NCI-H526 treated with DMSO at 0.1 percent for 48 hours (cell line): Measurements from ENCODE around the gene YTHDC2.

ENCODE experiments used
- DNase-seq: peaks from one replicate; lab custom pipeline; 2025; lab: John Stamatoyannopoulos, UW

The YTHDC2 gene

DNA sequence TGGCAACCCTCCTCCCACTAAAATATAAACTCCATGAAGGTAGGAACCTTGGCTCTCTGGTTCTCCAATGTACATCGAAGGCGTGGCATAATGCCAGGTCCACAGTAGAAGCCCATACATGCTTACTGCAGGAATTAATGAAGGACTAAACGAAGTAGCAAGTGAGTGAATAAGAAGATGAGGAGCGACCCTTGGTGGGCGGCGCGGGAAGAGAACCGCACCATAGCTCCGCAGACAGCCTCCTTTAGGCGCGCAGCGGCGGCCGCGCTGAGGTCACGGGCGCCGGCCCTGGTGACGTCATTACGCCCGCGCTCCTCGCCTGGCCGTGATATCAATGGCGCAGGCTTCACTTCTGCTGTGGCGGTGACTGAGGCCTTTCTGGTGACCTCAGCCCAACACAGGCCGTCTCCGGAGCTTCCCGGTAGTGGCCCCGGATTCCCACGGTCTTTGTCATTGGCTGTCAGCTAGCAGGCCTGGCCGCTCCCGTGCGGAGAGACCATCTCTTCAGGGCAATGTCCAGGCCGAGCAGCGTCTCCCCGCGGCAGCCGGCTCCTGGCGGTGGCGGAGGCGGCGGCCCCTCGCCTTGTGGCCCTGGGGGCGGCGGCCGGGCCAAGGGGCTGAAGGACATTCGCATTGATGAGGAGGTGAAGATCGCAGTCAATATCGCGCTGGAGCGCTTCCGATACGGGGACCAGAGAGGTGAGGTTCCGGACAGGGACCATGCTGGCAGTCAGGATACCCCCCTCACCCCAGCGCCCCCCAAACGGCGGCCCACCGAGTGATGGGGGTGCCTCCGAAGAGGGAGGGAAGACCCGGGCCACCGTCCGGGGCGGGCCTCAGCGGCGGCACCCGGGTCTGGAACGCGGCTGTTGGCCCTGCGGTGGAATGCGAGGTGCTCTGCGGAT, at the start of gene YTHDC2:
Gene YTHDC2 (plus strand): TSS at position 311 of the 905 bp plus-strand sequence. CDS start 202 bp downstream, at position 513.
- DNase-seq: peak; percentile 69

DNA sequence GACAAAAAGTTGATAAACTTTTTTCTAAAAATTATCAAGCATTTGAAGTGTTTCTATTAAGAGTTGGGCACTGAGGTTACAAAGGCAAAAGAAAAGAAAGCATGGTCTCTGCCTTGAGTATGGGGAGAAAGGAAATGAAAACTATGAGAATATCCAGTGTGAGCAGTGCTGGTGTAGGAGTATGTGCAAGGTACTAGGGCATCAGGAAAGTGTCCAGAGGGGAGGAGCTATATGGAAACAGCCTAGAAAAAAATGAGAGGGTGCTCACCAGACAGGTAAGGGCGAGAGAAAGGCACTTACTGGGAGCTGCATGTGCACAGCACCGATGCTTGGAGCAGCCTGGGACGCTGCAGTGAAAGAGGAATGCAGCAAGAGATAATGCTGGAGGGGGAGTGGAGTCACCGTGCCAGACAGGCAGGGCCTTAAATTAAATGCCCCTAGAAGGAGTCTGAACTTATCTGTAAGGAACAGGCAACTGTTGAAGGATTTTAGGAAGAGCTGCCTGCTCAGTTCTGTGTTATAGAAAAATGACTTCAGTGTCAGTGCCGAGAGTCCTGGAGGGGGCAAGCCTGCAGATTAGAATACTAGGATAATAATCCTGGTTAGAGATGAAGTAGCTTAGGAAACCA, 39.3 kb upstream of the YTHDC2 start:
- DNase-seq: no peak

DNA sequence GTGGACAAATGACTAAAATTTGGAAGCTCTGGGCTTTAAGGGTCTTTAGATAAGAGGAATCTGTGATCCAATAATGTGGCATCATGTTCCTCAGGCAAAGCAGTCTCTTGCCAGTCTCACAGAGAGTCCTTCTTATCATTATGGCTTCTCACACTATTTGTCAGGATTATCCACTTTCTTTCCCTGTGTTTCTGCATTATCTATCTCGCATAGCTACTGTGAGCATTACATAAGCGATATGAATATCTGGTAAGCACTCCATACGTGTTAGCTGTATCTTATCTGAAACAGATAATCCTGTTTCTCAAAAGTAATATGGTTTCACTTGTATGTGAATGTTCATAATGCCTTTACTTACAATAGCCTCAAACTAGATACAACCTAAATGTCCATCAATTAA, 34.8 kb upstream of the YTHDC2 start:
- no peak for DNase-seq

DNA sequence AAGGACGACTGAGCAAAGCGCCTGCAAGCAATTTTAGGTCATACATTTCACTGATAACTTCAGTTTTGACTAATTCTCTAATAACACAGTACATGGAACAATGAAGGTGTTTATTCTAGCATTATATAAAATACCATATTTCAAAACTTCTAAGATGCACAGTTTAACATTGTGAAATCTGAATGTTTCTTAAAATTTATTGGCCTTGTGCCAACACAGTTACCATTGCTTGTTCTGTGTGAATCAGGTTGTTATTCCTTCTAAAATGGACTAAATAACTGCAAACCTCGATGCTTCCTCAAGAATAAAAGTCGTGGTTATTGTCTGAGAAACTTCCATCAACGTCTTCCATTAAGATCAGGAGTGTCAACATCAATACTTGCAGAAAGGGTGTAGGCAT, 33.3 kb upstream of the YTHDC2 start:
- no peak for DNase-seq

DNA sequence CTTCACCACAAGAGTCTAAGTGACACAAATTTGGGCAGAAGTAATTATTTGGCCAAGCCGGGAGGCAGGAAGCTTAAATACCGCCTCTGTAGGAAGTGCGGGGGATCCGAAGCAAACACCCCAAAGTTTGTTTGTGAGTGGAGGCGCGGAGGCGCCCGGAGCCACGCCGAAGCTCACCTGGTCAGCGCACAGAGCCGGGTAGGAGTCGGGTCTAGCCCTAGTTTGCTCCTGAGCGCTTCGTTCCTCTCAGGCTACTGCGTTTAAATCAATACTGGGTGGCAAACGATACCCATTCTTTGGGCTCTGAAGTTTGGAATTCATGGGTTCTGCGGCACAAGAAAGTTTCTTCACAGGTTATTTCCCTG, 26.1 kb upstream of the YTHDC2 start:
- DNase-seq: no peak

DNA sequence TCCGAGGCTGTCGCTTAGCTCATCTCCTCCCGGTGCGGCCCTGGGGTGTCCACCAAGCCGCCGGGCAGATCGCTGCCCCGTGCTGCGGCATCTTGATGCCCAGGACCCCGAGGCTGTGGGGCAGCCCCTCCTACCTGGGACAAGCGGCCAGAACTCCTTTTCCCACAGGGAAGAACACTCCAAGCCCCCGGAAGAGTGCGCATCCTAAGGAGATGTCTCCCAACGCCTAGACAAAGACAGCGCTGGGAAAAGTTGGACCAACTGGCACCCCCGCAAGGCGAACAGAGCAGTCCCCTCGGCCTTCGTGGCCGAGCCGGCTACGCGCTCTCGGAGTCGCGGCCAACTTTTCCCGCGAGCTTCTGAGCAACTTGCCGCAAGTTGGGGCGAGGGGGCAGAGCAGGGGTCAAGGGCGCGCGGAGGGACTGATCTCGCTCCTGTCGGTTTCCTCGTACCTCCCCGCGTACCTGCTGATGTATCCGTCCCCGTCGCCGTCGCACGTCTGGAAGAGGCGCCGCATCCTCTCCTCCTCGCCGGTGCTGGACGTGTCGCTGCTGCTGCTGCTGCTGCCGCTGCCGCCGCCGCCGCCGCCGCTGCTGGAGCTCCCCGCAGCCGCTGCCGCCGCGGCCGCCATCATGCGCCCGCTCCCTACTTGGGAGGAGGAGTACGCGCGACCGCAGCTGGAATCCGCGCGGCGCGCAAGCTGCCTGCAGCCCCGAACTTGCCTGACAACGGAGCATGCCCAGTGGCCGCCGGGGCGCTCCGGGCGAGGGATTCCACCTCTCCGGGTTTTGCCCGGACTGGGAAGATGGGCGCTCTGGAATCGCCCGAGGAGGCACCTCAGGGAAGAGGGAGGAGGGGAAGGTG, 25.5 kb upstream of the YTHDC2 start, which contains the start of gene MCC:
Gene MCC (minus strand): TSS at position 673 of the 864 bp plus-strand sequence.
- peak; percentile 61 for DNase-seq

DNA sequence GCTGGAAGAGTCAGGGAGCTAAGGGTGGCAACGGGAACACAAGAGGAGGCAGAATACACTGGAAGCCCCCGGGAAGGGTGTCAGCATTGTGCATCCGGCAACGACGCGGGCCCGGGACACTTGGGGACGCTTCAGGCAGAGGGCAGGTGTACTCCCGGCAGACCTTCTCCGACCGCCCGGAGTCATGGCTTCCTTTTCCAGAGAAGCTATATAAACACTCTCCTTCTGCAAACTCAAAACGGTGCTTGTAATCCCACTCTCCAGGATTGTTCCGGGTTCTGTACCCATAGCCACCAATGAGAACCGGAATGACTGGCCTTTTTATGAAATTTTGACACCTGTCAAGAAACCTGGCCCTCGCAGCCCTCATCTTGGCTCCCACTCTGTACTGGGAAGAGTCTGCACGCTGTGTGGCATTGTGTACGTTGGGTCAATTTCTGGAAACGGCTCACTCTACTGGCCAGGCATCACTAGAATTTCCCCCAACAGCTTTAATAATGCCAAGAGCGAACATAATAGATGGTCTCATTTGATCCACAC, 24.8 kb upstream of the YTHDC2 start:
- peak; percentile 48 for DNase-seq

DNA sequence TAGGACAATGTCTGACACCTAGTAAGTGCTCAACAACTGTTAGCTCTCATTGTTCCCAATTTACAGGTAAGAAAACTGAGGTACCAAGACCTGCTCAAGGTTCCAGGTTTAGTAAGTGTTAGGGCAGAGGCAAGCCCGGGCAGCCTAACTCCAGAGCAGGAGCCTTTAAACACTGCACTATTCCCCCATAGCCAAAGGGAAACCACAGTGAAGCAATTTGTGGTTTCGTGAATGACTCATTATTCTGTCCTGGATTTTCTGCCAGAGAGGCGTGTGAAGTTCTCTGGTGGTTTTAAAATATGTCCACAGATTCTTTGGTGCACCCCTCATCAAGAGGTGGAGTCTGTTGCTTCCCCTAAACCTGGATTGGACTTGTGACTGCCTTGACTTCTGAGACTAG, 24.2 kb upstream of the YTHDC2 start:
- DNase-seq: no peak

DNA sequence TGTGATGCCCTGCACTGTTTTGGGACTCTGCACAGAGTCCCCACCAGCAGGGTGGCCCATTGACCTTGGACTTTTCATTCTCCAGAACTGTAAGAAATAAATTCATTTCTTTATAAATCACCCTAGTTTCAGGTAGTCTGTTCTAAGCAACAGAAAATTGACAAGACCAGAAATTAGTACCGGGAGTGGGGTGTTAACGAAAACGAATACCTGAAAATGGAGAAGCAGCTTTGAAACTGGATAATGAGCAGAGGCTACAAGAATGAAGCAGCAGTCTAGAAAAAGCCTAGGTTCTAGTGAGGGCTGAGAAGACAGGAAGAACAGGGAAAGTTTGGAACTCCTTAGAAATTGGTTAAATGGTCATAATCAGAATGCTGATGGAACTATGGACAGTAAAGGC, 23.2 kb upstream of the YTHDC2 start:
- DNase-seq: no peak

DNA sequence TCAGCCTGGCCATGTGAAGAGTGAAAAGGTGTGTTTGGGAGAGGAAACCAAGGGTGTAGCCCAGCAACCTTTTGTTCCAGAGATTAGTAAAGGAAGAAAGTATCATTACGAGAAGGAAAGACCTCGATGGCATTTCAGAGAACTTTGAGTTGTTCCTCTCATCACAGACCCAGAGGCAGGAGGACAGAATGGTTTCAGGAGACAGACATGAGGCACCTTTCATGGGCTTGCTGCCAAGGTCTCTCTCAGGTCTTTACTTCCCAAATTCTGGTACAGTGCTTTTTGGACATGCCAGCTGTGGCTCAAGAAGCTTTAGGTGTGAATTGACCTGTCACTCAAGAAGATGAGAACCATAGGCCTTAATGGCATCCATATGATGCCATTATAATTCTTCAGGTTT, 22.5 kb upstream of the YTHDC2 start:
- DNase-seq: no peak

DNA sequence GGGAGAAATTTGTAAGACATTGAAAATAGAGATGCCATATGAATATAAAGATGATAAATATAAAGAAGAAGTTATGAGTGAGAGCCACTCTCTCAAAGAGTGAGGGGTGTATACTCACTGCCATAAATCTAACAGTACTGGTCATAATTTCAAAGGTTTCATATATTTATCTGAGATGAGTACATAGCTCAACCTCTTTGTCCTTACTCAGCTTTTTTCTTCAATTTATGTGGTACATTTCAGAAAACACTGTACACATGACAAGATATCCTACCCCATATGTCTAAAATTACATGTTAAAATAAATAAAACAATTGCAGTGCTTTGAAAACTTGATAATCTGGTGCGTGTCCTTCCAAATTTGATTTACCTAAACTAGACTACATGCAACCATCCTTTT, 20.0 kb upstream of the YTHDC2 start:
- DNase-seq: no peak

DNA sequence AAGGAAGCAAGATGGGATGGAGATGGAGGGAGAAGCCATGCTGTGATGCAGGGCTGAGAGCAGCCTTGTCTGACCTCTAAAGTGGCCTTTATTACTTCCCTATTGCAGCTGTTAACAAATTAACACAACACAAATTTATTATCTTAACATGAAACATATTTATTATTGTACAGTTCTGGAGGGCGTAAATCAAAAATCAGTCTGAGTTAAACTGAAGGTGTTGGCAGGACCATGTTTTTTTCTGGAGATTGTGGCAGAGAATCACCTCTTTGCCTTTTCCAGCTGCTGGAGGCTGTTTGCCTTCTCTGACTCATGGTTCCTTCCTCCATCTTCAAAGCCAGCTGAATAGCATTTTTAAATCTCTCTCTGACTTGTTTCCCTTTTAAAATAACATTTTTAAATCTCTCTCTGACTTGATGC, 18.1 kb upstream of the YTHDC2 start:
- DNase-seq: no peak

DNA sequence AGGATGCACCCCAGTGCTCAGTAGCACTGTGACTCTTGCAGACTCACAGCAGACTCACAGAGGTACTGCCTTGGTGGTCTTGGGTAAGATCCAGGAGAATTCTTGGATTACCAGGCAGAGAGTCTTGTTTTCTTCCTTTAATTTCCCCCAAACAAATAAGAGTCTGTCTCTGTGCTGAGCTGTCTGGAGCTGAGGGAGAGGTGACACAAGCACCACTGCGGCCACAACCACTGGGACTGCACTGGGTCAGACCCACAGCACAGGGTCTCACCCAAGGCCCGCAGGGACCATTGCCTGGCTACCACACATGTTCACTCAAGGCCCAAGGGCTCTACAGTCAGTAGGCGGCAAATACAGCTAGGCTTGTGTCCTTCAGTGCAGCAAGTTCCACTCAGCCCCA, 11.4 kb upstream of the YTHDC2 start:
- no peak for DNase-seq

DNA sequence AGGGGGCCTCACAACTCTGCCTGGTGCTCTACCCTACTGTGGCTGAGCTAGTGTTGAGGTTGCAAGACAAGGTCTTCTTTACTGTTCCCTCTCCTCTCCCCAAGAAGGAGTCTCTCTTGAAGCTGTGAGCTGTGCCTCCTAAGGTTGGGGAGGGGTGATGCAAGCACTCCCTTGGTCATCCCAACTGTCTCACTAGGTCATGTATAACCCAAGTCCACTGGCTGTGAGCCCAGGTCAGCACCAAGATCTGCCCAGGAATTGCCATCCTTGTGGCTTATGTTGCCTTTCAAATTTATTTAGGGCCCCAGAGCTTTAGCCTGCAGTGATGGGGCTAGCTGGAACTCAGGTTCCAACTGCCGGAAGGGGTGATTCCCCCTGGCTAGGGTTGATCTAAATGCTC, 10.3 kb upstream of the YTHDC2 start:
- no peak for DNase-seq

DNA sequence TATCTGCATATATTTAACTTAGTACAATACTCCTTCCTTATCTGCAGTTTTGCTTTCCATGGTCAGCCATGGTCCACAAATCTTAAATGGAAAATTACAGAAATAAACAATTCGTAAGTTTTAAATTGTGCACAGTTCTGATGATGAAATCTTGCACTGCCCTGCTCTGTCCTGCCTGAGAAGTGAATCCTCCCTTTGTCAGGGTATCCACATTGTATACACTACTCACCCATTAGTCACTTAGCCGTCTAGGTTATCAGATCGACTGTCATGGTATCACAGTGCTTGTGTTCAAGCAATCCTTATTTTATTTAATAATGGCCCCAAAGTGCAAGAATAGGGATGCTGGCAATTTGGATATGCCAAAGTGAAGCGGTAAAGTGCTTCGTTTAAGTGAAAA, 8.3 kb upstream of the YTHDC2 start:
- DNase-seq: no peak

DNA sequence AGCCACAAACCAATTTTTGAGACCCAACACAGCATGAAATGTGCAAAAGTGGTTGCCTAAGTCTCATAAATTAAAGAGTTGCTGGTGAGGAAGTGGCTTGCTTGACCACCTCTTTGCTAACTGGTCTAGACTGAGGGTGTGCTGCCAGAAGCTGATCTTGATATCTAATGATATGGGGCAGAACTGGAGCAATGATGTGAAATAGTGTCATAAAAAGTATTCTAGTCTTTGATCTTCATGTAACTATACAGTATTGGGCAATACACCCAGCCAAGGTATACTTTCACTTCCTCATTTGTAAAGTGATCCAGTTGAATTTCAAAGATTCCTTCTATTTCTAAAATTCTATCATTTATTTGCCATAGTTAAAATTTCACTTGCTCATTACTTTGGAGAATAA, 5.9 kb upstream of the YTHDC2 start:
- DNase-seq: no peak

DNA sequence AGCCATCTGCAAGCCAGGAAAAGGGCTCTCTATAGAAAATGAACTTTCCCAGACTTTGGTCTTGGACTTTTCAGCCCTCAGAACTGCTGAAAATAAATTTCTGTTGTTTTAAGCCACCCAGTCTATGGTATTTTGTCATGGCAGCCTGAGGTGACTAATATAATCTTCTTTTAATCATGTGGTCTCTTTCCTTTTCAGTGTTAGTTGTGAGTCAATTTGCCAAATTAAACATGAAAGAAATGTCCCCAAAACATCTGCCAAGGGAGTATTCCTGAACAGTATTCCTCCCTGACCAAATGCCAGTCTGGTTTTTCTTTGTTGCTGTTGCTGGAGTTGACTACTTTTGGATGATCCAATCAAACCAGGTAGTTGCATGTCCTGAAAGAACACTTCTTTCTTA, 4.7 kb upstream of the YTHDC2 start:
- no peak for DNase-seq

DNA sequence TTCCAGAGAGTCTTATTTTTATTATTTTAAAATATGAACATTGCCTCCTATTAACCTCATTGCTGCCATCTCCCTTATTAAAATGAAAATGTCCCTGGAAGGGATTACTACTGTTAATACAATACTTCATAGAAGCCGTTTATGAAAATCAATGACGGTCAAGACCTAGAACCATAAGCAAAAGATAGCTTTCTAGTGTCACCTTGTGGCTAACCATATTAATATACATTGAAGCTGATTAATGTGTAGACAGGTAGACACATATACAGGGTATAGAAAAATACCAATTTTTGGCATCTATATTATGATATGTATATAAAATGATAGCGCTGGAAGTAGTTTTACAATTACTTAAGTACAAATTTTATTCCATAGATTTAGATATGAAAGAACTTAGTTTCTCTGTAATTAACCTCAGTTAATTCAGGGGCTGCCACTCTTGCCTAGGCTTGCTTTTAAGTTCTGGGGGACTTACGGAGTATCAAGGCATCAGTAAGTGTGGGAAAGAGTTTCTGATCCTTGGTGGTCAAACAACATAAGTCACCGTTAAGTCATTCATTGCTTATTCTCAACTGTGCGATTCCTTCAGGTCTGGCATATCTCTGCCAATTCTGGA, 2.5 kb upstream of the YTHDC2 start:
- peak; percentile 24 for DNase-seq

DNA sequence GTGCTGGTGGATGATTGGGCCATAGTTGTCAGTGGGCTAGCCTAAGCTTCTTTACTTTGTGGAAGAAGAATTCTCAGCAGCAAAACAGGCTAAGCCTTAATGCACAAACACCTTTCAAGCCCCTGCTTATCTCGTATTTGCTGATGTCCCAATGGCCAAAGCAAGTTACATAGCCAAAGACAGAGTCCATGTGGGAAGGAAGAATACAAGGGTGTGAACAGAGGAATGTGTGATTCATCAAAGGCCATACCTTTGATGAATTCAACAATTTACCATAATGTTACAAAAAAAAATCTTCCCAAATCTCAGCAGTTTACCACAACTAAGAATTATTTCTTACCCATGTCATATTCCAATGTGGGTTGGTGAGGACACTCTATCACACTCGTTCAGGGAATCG, 1.2 kb upstream of the YTHDC2 start:
- DNase-seq: no peak

DNA sequence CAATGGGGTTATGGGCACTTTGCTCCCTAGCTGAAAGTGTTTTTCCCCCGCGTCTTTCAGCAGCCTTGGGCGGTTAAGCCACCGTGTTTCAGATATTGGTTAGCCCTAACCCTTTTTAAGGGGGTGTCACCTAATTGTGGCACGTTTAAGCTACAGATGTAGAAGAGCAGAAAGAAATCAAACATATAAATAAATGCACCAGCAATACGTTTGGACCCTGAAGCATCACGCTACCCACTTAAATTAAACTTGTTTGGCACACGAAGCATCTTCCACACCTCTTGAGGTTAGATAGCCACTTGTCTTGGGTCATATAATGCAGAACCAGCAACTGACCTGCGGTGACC, 768 bp downstream of the YTHDC2 start:
- DNase-seq: no peak

DNA sequence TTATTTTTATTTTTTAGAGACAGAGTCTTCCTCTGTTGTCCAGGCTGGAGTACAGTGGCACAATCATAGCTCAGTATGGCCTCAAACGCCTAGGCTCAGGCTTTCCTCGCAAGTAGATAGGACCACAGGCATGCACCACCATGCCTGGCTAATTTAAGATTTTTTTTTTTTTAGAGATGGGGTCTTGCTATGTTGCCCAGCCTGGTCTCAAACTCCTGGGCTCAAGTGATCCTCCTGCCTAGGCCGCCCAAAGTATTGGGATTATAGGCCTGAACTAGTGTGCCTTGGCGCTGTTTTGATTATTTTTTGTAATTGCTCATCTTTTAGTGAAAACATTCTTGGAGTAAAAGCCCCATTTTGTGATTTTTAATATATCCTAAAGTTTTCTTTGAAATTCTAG, 5.4 kb downstream of the YTHDC2 start:
- no peak for DNase-seq

DNA sequence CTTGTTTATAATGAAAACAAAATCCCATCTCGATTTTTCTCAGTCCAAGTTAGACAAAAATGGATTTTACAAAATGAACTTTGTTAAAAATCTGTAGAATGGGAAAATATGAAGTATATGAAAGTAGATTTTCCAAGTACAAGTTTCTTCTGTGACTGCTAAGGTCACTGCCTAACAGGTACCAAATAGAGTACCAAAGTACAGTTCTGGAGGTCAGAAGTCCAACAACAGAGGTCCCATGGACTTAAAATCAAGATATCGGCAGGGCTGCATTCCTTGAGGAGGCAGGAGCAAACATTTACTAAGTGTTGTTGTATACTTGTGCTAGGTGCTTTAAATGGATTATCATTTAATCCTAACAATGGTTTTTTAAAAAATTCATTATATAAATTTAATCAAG, 5.9 kb downstream of the YTHDC2 start:
- no peak for DNase-seq
